Measurements from ENCODE around the gene TRIM32.

- TF ChIP-seq CTCF (IDR thresholded peaks at IDR 0.05) = no peak
- TF ChIP-seq POLR2A (IDR thresholded peaks at IDR 0.05) = no peak
Measured at GRCh38 chr9:116705531-116705930, 18.4 kb downstream of the TRIM32 start.
